Left hindlimb (tissue), 1 donor: ENCODE results near the gene EXOC7.

Experiments
- DNase-seq: peaks from one replicate; pipeline ENCODE4 v3.0.0-alpha.2; 2018

Gene EXOC7

DNA sequence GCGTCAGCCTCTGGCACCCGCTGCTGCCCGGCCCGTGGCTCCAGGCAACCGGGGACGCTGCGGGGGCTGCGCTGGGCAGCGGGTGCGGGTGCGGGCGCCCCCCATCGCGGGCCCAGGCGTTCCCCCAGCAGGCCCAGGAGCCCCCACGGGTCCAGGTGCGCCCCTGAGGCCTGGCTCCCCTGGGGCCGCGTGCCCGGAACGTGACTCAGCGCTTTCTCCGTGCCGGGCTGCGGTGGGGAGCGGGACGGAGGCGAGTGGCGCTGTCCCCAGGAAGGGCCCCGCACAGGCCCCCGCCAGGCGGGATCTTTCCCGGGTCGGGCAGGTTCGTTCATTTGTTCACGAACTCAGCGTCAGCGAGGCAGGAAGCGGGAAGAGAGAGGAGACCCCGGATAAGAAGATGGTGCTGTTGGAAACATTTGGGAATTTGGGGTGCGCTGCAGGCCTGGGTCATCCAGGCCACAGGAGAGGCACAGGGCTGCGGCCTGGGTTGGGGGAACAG is 18.4 kb upstream of the EXOC7 start:
- DNase-seq, result no peak

DNA sequence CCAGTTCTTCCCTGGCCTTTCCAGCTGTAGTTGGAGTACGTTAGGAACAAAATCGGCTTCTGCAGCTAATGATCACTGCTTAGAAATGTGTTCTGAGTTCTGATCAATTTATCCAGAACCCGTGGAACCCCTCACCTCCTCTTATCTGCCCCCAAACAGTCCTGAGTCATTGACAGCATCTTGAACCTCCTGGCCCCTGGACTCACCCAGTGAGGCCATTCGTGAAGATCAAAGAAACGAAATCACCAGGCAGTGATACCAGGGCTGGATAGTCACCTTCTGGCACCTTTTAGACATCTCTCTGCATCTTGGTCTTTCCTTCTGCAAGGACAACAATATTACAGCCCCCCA is 17.0 kb upstream of the EXOC7 start:
- DNase-seq, result no peak

DNA sequence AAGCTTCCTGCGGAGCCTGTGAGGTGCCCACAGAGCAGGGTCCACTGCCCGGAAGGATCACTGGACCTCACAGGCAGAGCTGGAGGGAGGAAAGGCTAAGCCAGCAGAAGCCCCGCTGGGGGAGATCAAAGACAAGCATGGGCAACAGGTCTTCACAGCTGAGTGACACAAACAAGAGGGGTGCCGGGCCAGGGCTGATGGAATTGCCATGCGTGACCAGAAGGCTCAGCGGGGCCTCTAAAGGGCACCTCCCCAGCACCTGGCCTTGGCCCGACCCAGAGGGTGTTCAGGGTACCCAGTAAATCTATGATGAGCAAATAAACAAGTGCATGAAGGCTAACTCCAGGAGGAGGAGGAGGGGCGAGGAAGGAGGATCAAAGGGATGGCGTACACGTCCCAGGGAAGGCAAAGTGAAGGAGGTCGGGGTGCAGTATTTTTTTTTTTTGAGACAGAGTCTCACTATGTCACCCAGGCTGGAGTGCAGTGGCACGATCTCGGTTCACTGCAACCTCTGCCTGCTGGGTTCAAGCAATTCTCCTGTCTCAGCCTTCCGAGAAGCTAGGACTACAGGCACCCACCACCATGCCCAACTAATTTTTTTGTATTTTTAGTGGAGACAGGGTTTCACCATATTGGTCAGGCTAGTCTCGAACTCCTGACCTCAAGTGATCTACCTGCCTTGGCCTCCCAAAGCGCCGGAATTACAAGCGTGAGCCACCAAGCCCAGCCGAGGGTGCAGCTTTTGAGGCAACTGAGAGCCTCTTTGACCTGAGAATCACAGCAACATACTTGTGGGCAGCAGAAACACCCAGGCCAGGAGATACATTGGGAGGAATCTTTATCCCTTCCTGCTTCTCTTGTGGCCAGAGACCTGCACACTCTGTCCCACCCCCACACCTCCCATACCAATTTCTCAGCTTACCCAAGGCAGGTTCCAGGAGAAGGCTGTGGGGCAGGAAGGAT is 16.1 kb upstream of the EXOC7 start:
- peak; percentile 22 for DNase-seq

DNA sequence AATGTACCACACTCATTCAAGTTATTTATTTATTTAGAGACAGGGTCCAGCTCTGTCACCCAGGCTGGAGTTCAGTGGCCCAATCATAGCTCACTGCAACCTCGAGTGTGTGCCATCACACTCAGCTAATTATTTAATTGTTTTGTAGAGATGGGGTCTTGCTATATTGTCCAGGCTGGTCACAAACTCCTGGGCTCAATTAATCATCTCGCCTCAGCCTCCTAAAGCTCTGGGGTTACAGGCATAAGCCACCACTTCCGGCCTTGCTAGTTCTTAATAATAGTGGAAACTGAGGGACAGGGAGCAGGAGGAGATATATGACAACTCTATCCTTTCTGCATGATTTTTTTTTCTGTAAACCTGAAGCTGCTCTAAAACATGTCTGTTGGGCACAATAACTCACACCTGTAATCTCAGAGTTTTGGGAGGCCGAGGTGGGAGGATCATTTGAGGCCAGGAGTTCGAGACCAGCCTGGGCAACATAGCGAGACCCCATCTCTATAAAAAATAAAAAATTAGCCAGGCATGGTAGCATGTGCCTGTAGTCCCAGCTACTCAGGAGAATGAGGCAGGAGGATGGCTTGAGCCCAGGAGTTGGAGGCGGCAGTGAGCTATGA is 11.7 kb upstream of the EXOC7 start:
- DNase-seq, result no peak

DNA sequence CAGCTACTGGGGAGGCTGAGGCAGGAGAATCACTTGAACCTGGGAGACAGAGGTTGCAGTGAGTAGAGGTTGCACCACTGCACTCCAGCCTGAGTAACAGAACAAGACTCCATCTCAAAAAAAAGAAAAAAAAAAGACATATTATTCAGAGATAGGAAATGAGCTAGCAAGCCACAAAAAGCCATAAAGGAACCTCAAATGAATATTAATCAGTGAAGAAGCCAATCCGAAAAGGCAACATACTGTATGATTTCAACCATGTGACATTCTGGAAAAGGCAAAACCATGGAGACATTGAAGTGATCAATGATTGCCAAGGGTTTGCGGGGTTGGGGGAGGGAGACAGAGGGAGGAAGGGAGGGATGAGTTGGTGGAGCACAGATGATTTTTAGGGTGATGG is 8.4 kb upstream of the EXOC7 start:
- DNase-seq, result no peak

DNA sequence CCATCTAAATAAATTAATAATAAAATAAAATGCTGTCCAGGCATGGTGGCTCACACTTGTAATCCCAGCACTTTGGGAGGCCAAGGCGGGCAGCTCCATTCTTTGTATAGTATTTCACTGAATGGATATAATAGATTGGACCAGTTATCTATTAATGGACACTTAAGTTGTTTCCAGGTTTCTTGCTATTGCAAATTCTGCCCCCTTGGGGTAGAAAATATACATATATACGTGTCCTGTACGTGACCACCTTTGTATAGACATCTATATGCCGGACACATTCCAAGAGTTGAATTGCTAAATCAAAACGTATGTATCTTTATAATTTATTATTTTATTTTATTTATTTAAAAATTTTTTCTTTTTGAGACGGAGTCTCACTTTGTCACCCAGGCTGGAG is 3.9 kb upstream of the EXOC7 start:
- no peak for DNase-seq

DNA sequence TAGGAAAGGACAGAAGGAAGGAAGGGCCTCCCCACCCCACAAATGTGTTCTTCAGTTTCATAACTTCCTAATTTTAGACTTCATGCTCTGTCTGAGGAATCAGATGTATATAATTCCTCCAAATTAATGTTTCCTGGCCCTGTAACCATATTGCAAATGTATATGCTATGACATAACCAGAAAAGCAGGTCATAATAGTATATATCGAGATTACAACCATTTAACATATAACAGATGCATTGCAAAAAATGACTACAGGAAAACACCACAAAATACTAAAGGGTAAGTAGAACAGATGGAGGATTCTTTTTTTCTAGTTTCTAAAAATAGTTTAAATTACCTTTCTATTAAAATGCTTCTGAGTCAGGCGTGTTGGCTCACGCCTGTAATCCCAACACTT is 3.1 kb upstream of the EXOC7 start:
- no peak for DNase-seq

DNA sequence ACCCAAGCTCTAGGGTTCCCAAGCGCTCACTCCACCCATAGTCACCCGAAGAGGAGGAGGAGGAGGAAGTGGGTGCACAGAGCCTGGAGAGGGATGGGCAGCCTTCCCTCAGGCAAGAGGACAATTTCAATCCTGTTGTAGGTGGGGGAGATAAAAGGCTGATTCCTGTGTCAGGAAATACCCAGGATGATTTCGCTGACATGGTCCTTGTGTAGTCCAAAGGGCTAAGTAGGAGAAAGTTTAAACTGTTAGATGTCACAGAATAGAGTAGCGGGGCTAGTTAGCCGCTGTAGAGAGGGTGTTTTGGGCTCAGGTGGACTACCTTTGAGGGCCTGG is 1.3 kb upstream of the EXOC7 start:
- DNase-seq, result no peak

DNA sequence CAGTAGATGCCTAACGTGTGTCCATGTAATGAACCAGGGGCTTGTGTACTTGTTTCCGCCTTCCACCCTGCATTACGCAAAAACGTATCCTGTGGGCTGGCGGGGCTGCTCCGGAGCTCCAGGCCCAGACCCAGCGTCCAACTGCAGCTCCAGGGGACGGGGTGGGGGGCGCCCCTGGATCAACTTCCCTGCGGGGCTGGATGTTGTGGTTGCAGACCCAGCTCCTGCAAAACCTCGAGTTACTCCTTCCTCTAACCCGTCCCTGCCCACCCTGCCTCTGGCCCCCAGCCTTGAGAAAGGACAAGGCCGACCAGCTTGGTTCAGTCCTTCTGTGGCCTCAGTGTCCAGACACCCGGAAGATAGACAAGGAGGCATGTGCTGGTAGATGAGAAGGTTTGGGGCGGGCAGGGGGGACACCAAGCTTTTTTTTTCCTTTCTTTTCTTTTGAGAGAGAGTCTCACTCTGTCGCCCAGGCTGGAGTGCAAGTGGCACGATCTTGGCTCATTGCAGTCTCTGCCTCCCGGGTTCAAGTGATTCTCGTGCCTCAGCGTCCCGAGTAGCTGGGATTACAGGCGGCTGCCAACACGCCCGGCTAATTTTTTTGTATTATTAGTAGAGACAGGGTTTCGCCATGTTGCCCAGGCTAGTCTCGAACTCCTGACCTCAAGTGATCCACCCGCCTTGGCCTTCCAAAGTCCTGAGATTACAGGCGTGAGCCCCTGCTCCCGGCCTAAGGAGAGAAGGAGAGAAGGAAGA is 731 bp upstream of the EXOC7 start:
- DNase-seq, result no peak

DNA sequence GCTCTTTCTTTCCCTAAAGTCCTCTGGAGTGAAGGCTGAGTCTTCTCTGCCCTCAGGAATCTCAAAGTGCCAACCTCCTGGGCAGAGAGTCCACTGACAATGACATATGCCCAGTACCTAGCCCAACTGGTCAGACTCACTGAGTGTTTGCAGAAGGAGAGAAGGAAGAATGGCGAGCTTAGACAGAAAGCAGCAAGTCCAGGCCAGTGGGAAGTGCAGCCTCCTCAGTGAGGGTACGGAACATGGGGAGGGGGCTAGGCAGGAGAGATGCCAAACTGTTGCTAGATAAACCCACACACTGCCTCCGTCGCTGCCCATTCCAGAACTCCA is 678 bp downstream of the EXOC7 start:
- no peak for DNase-seq

DNA sequence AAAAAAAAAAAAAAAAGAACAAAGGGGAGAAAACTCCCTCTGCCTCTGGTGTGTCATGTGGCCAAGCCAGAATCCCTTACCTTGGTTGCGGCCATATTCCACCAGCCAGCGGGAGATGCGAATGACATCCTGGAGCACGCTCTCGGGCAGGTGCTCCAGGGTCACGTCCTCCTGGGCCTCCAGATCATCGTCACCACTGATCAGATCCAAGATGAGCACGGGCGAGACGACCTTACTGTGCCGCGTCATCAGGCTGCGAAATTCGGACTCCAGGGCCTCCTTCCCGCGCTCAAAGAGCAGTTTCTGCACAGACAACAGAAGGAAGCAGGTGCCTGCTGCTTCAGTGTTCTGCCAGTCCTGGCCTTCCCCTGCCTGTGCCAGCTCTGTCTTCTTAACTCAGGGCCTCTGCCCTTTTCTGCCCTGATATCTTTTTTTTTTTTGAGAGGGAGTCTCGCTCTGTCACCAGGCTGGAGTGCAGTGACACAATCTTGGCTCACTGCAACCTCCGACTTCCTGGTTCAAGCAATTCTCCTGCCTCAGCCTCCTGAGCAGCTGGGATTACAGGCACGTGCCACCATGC is 5.8 kb downstream of the EXOC7 start:
- no peak for DNase-seq

DNA sequence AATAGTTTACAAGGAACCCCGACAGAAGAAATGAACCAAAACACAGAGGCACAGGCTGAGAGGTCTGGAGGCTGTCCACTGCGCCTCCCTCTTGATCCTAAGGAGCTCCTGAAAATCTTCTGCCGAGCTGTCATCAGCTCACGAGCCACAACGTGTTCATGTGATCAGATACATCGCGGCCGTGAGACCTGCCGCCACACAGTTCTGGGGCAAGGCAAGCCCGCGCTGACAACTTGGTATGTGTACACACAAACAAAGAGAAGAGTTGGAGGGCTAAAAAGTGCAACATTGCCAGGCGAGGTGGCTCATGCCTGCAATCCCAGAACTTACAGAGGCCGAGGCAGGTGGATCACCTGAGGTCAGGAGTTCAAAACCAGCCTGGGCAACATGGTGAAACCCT is 7.6 kb downstream of the EXOC7 start:
- DNase-seq, result no peak

DNA sequence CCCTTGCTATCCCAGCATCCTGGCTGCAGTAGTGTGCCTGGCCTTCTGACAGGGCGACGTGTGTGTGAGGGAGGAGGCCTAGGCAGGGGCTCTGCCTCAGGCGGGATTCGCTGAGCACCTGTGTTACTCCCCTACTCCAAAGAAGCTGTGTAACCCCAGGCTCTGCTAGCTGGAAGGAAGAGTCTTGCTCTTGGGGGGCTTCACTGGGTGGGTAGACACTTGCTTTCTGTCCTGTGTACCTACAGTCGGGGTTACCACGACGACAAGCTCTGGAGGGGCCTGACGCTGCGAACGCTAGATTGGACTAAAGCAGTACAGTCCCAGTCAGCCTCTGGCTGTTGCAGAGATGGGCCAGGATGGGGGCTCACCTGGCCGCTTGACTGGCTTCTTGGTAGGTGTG is 9.5 kb downstream of the EXOC7 start:
- DNase-seq, result no peak

DNA sequence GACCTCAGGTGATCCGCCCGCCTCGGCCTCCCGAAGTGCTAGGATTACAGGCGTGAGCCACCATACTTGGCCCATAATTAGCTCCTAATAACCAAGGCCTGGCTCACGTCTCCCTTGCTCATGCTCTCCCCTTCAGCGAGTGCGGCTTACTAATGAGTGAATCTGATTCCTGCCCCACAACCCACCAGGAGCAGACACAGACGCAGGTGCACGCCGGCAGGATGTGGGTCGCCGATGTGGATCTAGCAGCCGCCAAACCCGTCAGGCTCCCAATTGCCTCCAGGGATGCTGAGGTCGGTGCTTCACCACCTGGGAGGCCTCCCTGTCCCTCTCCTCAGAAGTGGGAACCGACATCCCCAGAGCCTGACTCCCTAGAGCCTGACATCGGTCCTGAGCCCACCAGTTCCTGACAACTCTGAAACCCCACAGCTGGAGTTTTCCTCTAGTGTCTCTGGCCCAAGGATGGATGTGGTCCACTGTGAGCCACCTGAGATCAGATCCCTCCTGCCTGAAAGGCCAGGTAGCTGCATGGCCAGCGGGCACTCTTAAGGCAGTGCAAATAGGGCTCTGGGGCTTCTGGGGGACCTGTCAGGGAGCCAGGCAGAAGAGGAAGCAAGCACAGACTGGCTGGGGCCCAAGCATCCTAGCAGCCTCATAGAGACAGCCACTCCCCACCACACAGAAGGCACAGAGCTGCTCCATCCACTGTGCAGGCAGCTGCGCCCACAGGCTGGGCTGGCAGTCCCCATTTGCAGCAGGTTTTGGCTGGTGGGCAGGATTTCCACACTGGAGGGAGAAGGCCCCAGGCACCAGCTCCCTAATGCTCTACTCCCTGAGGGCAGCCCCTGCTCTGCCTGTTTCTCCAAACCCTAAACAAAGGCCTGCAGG is 10.8 kb downstream of the EXOC7 start:
- no peak for DNase-seq

DNA sequence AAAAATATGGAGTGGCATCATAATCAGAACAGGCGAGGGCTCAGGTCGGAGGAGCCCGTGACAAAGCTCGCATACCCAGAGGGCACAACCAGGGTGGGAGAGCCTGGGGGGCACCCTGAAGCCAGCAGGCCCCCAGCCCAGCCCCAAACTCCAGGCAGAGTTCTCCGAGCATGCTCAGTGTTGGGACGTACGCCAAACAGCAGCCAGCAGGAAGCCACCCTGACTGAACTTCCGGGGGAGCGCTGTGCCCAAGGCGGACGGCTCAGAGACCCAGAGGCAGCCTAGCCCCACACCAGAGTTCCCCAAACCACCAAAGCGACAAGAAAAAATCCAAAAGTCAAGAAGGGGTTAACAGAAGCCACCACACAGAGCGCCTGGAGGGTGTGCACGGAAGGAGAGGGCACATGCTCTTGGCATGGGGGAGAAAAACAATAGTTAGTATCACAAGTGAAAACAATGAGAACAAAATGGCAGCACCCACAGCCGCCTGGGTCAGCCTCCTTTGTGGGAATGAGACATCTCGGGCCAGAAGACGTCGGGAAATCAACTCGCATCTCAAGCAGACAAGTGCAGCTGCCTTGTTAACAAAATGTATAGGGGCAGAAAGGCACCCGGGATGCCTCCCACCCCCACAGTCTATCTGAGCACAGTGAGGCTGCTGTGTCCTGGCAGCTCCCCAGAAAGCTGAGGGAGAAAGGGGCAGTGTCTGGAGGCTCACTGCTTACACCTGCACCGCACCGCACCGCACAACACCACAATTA is 11.9 kb downstream of the EXOC7 start:
- DNase-seq, result no peak

DNA sequence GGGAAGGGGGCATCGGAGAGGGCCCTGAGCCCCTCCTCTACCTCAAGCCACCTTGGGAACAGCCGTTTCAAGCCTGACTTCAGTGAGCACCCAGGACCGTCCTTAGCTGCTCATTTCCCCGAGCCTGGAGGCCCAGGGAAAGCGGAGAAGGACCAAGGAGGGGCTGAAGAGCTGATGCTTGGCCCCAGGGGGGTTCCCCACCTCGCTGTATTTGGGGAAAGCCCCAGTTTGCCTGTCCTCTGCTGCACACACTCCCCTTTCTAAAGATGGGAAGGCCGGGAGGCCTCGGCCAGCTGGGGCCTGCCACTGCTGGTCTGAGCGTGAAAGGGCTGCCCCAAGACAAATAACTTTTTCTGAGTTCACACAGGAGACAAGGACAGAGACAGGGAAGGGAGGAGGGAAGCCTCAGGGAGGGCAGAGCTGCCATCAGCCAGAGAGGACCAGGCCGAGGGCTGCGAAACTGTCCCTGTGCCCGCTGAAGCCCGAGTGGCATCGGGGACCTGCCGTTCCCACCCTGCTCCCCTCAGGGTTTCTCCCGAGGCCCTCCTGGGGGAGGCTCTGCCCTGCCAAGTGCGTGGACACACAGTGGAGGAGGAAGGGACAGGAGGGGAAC is 13.0 kb downstream of the EXOC7 start:
- DNase-seq, result no peak

DNA sequence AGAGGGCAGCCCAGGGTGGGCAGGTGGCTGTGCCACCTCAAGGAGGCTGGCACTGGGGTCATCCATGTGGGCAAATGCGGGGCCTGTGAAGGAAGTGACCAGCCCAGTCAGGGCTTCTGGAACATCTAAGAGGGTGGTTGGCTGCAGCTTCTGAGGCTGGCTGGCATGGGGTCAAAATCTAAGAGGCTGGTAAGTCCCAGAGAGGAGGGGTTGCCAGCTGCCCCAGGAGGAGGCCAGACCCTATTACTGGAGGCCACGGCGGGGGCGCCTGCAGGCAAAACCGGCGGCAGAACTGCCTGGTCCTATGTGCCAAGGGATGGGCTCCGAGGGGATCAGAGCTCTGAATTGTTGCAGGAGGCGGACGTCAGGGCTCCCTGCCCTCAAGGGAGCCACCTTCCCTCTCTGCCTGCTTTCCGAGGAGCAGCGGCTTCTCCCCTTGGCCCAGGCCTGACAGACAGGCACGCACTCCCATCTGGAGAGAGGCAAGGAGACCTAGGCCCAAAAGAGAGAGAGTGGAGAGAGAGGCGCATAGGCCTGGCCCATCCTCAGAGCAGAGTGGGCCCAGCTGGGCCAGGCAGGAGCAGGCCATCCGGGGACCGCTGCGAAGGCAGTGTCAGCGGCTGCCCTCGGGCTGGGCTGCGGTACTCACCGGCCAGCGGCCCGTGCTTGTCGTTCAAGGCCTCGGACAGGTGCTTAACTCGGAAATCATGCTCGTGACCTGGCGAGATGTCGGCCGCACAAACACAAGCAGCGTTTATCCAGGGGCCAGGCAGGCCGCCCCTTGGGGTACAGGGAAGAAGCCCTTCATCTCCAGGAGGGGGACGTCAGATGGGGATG is 13.7 kb downstream of the EXOC7 start:
- DNase-seq, result no peak

DNA sequence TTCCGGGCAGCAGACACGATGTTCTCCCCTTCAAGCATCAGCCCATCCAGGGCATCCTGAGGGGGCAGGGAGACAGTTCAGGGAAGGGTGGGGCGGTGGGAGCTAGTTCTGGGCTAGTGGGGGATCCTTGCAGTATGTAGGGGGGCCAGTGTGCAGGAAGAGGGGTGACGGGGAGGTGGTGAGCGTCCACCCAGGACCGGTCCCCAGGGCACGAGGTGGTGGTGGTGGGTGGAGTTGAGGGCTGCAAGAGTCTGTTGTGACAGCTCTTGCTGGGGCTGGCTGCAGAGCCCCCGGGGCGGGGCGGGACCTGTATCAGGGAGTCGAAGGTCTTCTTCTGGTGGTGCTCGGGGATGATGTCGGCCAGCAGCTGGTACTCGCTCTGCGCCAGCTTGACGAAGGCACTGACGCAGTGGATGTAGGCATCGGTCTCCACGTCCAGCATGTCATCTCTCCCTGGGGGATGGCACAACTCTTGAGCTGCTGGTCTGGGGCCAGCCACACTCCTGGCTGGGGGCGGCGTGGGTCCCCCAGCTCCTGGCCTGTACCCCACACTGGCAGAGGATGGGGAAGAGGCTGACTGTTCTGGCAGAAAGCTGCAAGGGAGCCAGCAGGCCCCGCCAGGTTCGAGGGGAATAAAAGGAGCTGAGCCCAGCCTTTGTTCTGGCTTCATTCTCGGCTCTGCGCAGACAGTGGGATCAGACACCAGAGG is 14.6 kb downstream of the EXOC7 start:
- DNase-seq, result no peak

DNA sequence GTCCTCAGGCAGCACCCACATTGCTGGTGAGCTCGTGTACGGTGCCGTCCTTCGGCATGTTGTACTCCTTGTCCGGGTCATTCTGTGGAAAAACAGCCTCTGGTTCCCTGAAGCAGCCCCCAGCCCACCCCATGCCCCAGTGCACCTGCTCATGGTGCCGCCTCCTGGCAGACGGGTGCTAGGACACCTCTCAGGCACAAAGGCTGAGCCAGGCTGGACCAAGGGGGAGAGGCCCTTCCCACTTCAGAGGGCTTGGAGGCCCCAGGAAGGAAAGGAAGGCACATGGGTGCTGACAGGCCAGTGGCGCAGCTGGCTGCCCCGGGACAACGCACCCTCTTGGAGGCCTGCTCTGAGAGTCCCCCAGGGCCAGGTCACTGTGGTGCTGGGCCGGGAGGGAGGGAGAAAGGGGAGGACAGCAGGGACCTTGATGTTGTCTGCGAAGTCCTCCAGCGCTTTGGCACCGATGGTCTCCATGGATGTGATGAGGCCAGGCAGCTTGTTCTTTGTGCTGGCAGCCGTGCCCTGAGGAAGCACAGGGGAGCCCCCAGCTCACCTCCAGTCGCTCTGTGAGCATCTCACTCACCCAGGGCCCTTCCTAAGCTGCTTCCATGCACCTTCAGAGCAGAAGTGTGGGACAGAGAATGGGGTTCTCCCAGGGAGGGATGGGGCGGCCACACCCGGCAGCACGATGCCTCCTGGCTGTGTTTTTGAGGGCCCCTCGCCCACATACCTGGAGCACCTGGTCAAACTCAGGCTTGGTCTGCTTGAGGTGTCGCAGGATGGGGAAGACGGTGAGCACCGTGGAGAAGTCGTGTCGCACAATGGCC is 15.3 kb downstream of the EXOC7 start:
- no peak for DNase-seq
